HG03469 (cell line): ENCODE results near the gene CBLN3.

Experiments used
- ATAC-seq: cut with Tn5 transposase; IDR thresholded peaks from one replicate; pipeline ENCODE4 v1.9.1; 2021; ENCODE audit warnings: mild to moderate bottlenecking, moderate library complexity, moderate number of reproducible peaks; ENCODE audit not compliant: unreplicated experiment

The CBLN3 gene

GRCh38 chr14:24426912-24427536 lies 2.4 kb downstream of the CBLN3 start:
- no peak for ATAC-seq

- ATAC-seq = no peak
Measured at GRCh38 chr14:24426150-24426911, 3.1 kb downstream of the CBLN3 start.

GRCh38 chr14:24425704-24426103 lies 3.8 kb downstream of the CBLN3 start:
- ATAC-seq = no peak

GRCh38 chr14:24422694-24423601 lies 6.5 kb downstream of the CBLN3 start:
- ATAC-seq = no peak

GRCh38 chr14:24422261-24422660 lies 7.2 kb downstream of the CBLN3 start:
- ATAC-seq = no peak

- ATAC-seq = no peak
Measured at GRCh38 chr14:24418492-24418873, 11.0 kb downstream of the CBLN3 start.

GRCh38 chr14:24417832-24418491 lies 11.5 kb downstream of the CBLN3 start:
- no peak for ATAC-seq

- no peak for ATAC-seq
Measured at GRCh38 chr14:24416932-24417619, 12.4 kb downstream of the CBLN3 start.

GRCh38 chr14:24416254-24416931 lies 13.1 kb downstream of the CBLN3 start:
- ATAC-seq = no peak

- no peak for ATAC-seq
Measured at GRCh38 chr14:24415421-24416253, 13.8 kb downstream of the CBLN3 start.

- no peak for ATAC-seq
Measured at GRCh38 chr14:24414732-24415420, 14.6 kb downstream of the CBLN3 start.

- ATAC-seq = no peak
Measured at GRCh38 chr14:24414077-24414476, 15.4 kb downstream of the CBLN3 start.

- peak; percentile 44 for ATAC-seq
Measured at GRCh38 chr14:24411443-24412389, 17.8 kb downstream of the CBLN3 start.

GRCh38 chr14:24409956-24410355 lies 19.5 kb downstream of the CBLN3 start:
- ATAC-seq = no peak

- no peak for ATAC-seq
Measured at GRCh38 chr14:24409192-24409591, 20.3 kb downstream of the CBLN3 start.

- no peak for ATAC-seq
Measured at GRCh38 chr14:24408764-24409163, 20.7 kb downstream of the CBLN3 start.

- ATAC-seq = no peak
Measured at GRCh38 chr14:24407608-24408325, 21.7 kb downstream of the CBLN3 start.
